B cell (primary cell): Measurements from ENCODE around the gene CXorf65. TPM values are rescaled to one million over a fixed set of nuclear protein-coding genes. Genes with fewer than 3 reads are reported as not detected.
A peak's percentile ranks its signal among the peaks of the same experiment; 100 is the strongest.

ENCODE experiments used
- ATAC-seq: fragments of 200-7000 bp; cut with Tn5 transposase; one replicate; pipeline ENCODE4 v1.10.0; 2021; ENCODE audit warnings: low read depth, mild to moderate bottlenecking, moderate number of reproducible peaks, moderate library complexity
- CTCF ChIA-PET: fragments of 350-600 bp; sonication (Branson Sonifier 250); formaldehyde crosslinking; loops from one replicate; lab custom pipeline; 2021; ENCODE audit warnings: antibody characterized with exemption, inconsistent platforms; lab: Charles Lee
- POLR2A ChIA-PET: fragments of 350-600 bp; sonication (Branson Sonifier 250); formaldehyde crosslinking; loops from one replicate; lab custom pipeline; 2021; ENCODE audit warnings: antibody characterized with exemption; lab: Charles Lee
- DNase-seq: peaks from one replicate; pipeline ENCODE4 v3.0.0; 2013
- H2AFZ ChIP-seq: 2 replicates; pipeline ENCODE4 v1.6.1; 2012; ENCODE audit warnings: mild to moderate bottlenecking, low read depth, low read length; ENCODE audit not compliant: insufficient read depth, poor library complexity, severe bottlenecking
- H3K27ac ChIP-seq, 2 donors: 1 replicate in 1 of 2; 2 replicates in 1 of 2; pipeline ENCODE4 v1.5.1; 2012 to 2013; ENCODE audit warnings: low read length in 2 of 2, mild to moderate bottlenecking in 2 of 2, moderate library complexity in 1 of 2
- H3K27me3 ChIP-seq, 4 experiments: fragments of 200-600 bp in 1 of 4; sonication (generic) in 1 of 4; replicated peaks in 1 of 4; 1 replicate in 2 of 4; 2 replicates in 2 of 4; pipeline versions ENCODE4 v1.6.1 to v1.7.0; 2013 to 2016; ENCODE audit warnings: low read length in 3 of 4, mild to moderate bottlenecking in 2 of 4, mixed read lengths in 1 of 4, moderate library complexity in 1 of 4; ENCODE audit not compliant: insufficient read depth in 4 of 4, control insufficient read depth in 3 of 4; ENCODE audit errors: control extremely low read depth in 1 of 4
- H3K36me3 ChIP-seq, 2 experiments: replicated peaks in 1 of 2; 1 replicate in 1 of 2; 2 replicates in 1 of 2; pipeline versions ENCODE4 v1.6.1 to v1.7.1; 2013; ENCODE audit warnings: low read length in 1 of 2; ENCODE audit not compliant: insufficient read depth in 2 of 2, control insufficient read depth in 1 of 2; ENCODE audit errors: control extremely low read depth in 1 of 2, extremely low read depth in 1 of 2
- H3K4me1 ChIP-seq, 2 donors: fragments of 200-600 bp in 1 of 2; sonication (generic) in 1 of 2; 1 replicate in 1 of 2; 2 replicates in 1 of 2; pipeline versions ENCODE4 v1.5.1 to v1.6.1; 2013 to 2017; ENCODE audit warnings: low read length in 2 of 2; ENCODE audit not compliant: control insufficient read depth in 2 of 2, insufficient read depth in 2 of 2
- H3K4me2 ChIP-seq: replicated peaks from 2 replicates; pipeline ENCODE3; 2012; ENCODE audit warnings: mild to moderate bottlenecking, low read depth, low read length; ENCODE audit not compliant: poor library complexity, severe bottlenecking
- H3K4me3 ChIP-seq, 5 experiments: fragments of 200-600 bp in 1 of 5; sonication (generic) in 1 of 5; 1 replicate in 3 of 5; 2 replicates in 2 of 5; pipeline versions ENCODE4 v1.5.1 to v1.7.0; 2011 to 2016; ENCODE audit warnings: low read length in 4 of 5, mild to moderate bottlenecking in 4 of 5, low read depth in 2 of 5, control low read depth in 1 of 5, moderate library complexity in 1 of 5; ENCODE audit not compliant: insufficient read depth in 1 of 5; ENCODE audit errors: control extremely low read depth in 1 of 5, extremely low read depth in 1 of 5
- H3K79me2 ChIP-seq: fragments of 200-600 bp; sonication (generic); one replicate; pipeline ENCODE4 v1.6.0; 2016; ENCODE audit warnings: low read length; ENCODE audit not compliant: control insufficient read depth, insufficient read depth
- H3K9ac ChIP-seq: fragments of 200-600 bp; sonication (generic); 2 replicates; pipeline ENCODE4 v1.6.1; 2017; ENCODE audit warnings: mild to moderate bottlenecking, low read length, moderate library complexity
- H3K9me3 ChIP-seq, 3 donors: one replicate each; pipeline versions ENCODE4 v1.6.1 to v1.7.1; 2013; ENCODE audit warnings: low read length in 2 of 3; ENCODE audit not compliant: control insufficient read depth in 2 of 3, insufficient read depth in 1 of 3; ENCODE audit errors: control extremely low read depth in 1 of 3
- H4K20me1 ChIP-seq: 2 replicates; pipeline ENCODE4 v1.6.0; 2012; ENCODE audit warnings: mild to moderate bottlenecking, low read length; ENCODE audit not compliant: insufficient read depth, control insufficient read depth, poor library complexity, severe bottlenecking
- H3K27ac Mint-ChIP-seq: one replicate; pipeline ENCODE4 v1.8.0; 2021; ENCODE audit warnings: mixed read lengths
- H3K27me3 Mint-ChIP-seq: one replicate; pipeline ENCODE4 v1.8.0; 2021; ENCODE audit warnings: mixed read lengths
- H3K4me1 Mint-ChIP-seq: one replicate; pipeline ENCODE4 v1.8.0; 2021; ENCODE audit warnings: mixed read lengths
- H3K4me3 Mint-ChIP-seq: one replicate; pipeline ENCODE4 v1.8.0; 2021; ENCODE audit warnings: mixed read lengths
- H3K9me3 Mint-ChIP-seq: one replicate; pipeline ENCODE4 v1.8.0; 2022; ENCODE audit warnings: mixed read lengths; ENCODE audit not compliant: insufficient read depth
- EZH2 ChIP-seq: IDR thresholded peaks from 2 replicates; pipeline ENCODE4 v1.6.1; 2012; ENCODE audit warnings: borderline replicate concordance, low read depth, mild to moderate bottlenecking, moderate library complexity, low read length; ENCODE audit not compliant: insufficient read depth, poor library complexity, severe bottlenecking
- WGBS: methylation state at CpG from one replicate; pipeline ENCODE4 v1.1.5; 2013; ENCODE audit warnings: missing lambda C conversion rate; ENCODE audit not compliant: insufficient coverage; 5-methylcytosine and 5-hydroxymethylcytosine counted together
- intact Hi-C: fragments of 100-400 bp; cut with micrococcal nuclease; formaldehyde crosslinking; loops from one replicate; pipeline ENCODE4 v1.10.0; 2022
- polyA plus RNA-seq: library from polyadenylated mRNA; depleted of rRNA; stranded (reverse); fragments of >200 nt; gene quantifications from 2 replicates; pipeline ENCODE4 v1.2.3, GENCODE V29; 2012
- total RNA-seq, 2 donors: library from RNA; stranded (reverse); fragments of 120-200 nt in 1 of 2; gene quantifications; 1 replicate in 1 of 2; 2 replicates in 1 of 2; pipeline versions ENCODE4 v1.2.3 to v1.2.4, GENCODE V29; 2013 to 2022
- TF ChIP-seq, protein P1 (sequence below): fragments of 200-600 bp; IDR thresholded peaks from one replicate; pipeline ENCODE4 v1.8.0; 2022; ENCODE audit warnings: antibody characterized with exemption, mild to moderate bottlenecking

Gene CXorf65
- total and polyA plus RNA-seq, 2 donors (not counting 1 experiment from before 2014, with no cell fraction given): 25.6 to 49.6 TPM

DNA sequence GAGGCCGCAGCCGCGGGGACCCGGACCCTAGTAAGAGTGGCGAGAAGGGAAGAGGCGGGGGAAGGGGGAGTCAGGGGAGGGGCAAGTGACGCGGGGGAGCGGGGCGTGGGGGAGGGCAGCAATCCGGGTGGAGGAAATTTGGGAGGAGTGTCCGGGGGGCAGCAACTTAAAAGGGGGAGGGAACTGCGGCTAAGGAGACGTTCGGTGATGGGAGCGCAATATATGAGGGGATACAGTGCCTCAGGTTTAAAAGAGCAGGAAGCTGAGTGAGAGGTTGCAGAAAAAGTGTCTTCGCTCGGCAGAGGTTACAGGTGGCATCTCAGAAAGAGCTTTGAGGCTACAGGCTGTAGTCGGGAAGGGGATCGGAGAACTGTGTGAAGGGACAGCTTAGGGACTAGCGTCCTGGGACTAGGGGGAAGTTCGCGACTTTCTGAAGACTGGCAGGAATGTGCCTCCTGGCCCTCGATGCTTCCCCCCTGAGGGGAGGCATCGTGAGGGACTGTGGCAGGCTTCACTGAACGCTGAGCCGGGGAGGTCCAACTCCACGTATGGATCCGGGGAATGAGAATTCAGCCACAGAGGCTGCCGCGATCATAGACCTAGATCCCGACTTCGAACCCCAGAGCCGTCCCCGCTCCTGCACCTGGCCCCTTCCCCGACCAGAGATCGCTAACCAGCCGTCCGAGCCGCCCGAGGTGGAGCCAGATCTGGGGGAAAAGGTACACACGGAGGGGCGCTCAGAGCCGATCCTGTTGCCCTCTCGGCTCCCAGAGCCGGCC is 10.4 kb downstream of the CXorf65 start:
- Histone ChIP-seq H3K9ac (peak overlapping the region; percentile 57), H2AFZ (peak overlapping the region; percentile 88), H3K36me3 (no peaks in the 10 kb centered on the region), H3K79me2 (peaks cover 13% of the 10 kb centered on the region), H3K4me2 (peak overlapping the region; percentile 74), H3K4me1 (peaks cover 13 to 28% of the 10 kb centered on the region in 2 donors), H3K27me3 (no peaks in the 10 kb centered on the region), H3K4me3 (peak overlapping the region; percentile 49 to 73 (median 61)), H3K9me3 (no peaks in the 10 kb centered on the region), H3K27ac (peak overlapping the region; percentile 43 to 61), H4K20me1 (no peaks in the 10 kb centered on the region)
- Mint-ChIP-seq H3K4me1 (peaks cover 27% of the 10 kb centered on the region), H3K9me3 (no peaks in the 10 kb centered on the region), H3K27ac (peak overlapping the region; percentile 99), H3K27me3 (no peaks in the 10 kb centered on the region), H3K4me3 (peak overlapping the region; percentile 98)
- intact Hi-C loops: loop anchor here (1.0 to 10.0 kb wide), 2 partner anchors 28 to 159 kb away; partner anchors contain the start of genes SNX12 and ZMYM3
- DNase-seq (peak; percentile 61), ATAC-seq (peak; percentile 61)
- no peak for TF ChIP-seq EZH2
- TF ChIP-seq, protein P1, sequence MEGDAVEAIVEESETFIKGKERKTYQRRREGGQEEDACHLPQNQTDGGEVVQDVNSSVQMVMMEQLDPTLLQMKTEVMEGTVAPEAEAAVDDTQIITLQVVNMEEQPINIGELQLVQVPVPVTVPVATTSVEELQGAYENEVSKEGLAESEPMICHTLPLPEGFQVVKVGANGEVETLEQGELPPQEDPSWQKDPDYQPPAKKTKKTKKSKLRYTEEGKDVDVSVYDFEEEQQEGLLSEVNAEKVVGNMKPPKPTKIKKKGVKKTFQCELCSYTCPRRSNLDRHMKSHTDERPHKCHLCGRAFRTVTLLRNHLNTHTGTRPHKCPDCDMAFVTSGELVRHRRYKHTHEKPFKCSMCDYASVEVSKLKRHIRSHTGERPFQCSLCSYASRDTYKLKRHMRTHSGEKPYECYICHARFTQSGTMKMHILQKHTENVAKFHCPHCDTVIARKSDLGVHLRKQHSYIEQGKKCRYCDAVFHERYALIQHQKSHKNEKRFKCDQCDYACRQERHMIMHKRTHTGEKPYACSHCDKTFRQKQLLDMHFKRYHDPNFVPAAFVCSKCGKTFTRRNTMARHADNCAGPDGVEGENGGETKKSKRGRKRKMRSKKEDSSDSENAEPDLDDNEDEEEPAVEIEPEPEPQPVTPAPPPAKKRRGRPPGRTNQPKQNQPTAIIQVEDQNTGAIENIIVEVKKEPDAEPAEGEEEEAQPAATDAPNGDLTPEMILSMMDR: no peak
- WGBS: 0% methylated on average over 33 of the region's 46 CpGs
- ChIA-PET CTCF (interaction anchor here (0.9 to 2.8 kb wide), 4 partner anchors 8 to 34 kb away, joined by 3 to 33 read pairs (median 4); partner anchors contain the start of genes IL2RG and MED12), POLR2A (interaction anchor here (0.9 to 1.0 kb wide), 2 partner anchors 15 to 34 kb away, joined by 3 to 9 read pairs; partner anchors contain the start of gene IL2RG)
